ENCODE data around the gene PDK1.

The PDK1 gene

GRCh38 chr2:172597176-172597842, 41.4 kb downstream of the PDK1 start:
- DNase-seq (ENCODE audit: low read depth) = no peak

DNA sequence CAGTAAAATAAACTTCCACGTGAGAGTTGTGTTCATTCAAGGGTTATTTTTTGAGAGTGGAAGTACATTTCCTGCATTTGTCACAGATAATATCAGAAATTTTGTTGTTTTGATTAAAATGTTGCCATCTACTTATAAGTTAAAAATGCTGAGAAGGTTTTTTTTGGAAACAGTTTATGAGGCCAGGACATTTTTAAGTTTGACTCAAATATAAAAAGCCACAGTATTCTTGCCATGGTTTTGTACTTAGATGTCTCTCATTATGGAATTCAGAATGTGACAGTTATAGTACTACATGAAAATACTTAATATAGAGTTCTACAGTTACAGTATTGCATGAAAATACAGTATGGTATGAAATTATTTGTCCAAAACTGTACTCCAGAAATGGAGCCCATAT, 44.1 kb downstream of the PDK1 start:
- DNase-seq (ENCODE audit: low read depth) = no peak

DNA sequence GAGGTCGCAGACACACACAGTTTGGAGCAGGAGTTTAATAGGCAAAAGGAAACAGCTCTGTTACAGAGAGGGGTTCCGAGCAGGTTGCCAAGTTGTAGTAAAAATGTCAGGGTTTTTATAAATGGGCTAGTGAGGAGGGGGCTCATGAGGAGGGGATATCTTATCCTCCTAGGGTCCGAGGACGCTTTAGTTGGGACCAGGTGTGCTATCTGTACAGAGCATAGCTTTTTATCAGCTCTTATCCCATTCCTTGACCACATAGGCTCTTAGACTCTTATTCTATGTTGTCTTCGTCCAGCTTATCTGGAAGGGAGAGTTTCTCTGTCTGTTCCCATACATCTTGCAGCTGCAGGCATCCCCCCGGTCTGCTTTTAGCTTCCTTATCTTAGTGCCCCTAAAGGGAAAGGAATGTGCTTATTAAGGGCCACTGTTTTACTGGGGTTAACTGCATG, 44.7 kb downstream of the PDK1 start:
- no peak for DNase-seq (ENCODE audit: low read depth)

DNA sequence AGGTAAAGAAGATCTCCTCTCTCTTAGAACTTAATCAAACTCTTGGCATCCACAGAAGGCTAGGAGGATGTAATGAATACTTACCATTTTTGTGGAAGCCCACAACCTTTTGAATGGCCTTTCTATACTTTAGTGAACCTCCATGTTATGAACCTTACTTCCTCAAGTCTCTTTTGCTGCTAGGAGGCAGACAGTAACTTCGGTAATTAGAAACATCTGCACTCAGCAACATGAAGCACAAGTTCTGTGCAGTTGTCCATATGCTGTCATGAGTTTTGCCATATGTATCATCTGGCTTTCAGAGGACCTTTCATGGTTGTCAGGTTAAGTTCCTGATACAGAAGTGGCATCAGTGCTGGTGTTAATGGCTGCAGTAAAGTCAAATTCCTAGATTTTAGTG, 50.4 kb downstream of the PDK1 start:
- no peak for DNase-seq (ENCODE audit: low read depth)

GRCh38 chr2:172607379-172607928, 51.6 kb downstream of the PDK1 start:
- DNase-seq (ENCODE audit: low read depth) = no peak

DNA sequence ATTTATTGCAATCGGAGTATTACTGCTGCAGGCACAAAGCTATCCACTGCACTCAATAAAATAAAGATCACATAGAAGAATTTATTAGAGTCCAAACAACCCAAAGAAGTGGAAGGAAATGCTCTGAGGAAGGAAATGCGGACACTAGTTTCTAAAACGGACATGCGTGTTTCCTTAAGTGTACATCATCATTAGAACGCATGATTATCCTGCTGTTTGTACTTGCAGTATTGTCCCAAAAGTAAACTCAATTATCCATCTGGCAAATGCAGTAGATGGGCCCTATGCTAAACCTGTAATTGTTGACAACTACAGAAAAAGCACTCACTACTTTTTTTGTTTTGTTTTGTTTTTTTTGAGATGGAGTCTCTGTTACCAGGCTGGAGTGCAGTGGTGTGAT, 53.6 kb downstream of the PDK1 start:
- DNase-seq (ENCODE audit: low read depth) = no peak

- no peak for DNase-seq (ENCODE audit: low read depth)
Measured at GRCh38 chr2:172612051-172612450, 56.2 kb downstream of the PDK1 start.

GRCh38 chr2:172613040-172613439, 57.1 kb downstream of the PDK1 start:
- no peak for DNase-seq (ENCODE audit: low read depth)

GRCh38 chr2:172613615-172614231, 57.8 kb downstream of the PDK1 start:
- no peak for DNase-seq (ENCODE audit: low read depth)

DNA sequence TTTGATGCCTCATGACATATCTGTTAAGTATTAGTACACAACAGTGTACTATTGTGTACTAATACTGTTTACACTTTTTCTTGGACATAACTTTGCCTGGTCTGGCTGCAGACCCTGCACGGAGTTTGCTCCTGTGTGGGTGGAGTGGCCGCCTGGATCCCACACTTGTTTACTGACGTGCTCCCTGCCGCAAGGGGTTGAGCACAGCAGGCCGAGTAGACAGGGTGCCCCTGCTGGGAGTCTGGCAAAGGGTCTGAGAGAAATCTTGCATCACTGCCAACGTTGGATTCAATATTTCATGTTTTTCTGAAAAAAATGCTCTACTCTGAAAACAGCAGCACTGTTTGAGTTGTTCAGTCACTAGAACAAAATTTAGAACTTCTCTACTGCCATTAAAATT, 59.0 kb downstream of the PDK1 start:
- no peak for DNase-seq (ENCODE audit: low read depth)

- DNase-seq (ENCODE audit: low read depth) = no peak
Measured at GRCh38 chr2:172615727-172616261, 59.9 kb downstream of the PDK1 start.

DNA sequence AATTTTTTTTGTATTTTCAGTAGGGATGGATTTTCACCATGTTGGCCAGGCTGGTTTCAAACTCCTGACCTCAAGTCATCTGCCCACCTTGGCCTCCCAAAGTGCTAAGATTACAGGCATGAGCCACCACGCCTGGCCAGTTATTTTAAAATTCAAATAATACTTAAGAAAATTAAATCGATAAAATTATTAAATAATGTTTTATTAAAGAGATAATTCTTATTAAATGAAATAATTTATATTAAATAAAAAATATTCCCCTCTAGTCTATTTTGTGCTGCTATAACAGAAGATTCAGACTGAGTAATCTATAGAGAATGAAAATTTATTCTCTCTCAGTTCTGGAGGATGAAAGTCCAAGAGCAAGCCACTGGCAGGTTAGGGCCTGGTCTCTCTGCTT, 61.2 kb downstream of the PDK1 start:
- no peak for DNase-seq (ENCODE audit: low read depth)

- no peak for DNase-seq (ENCODE audit: low read depth)
Measured at GRCh38 chr2:172623249-172623965, 67.5 kb downstream of the PDK1 start.

DNA sequence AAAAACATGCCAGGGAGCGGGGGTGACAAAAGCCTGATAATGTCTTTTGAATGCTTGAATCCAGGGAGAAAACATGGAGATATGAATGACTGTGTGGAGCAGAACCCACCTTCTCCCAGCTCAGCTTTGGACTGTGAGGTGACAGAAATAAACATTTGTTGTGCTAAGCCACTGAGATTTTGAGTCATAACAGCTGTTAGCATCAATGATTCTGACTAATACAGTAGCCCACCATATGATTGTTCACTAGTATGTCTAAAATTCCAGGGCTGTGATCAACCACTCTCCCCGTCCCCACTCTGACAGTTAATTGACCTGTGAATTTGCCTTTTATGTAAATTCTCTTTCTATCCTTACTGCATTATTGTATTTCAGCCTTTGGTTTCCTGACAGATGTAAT, 69.1 kb downstream of the PDK1 start:
- no peak for DNase-seq (ENCODE audit: low read depth)

GRCh38 chr2:172627181-172627580, 71.3 kb downstream of the PDK1 start:
- DNase-seq (ENCODE audit: low read depth) = no peak

GRCh38 chr2:172628085-172628484, 72.2 kb downstream of the PDK1 start:
- DNase-seq (ENCODE audit: low read depth) = no peak

GRCh38 chr2:172629586-172629985, 73.7 kb downstream of the PDK1 start:
- no peak for DNase-seq (ENCODE audit: low read depth)

GRCh38 chr2:172630181-172630580, 74.3 kb downstream of the PDK1 start:
- no peak for DNase-seq (ENCODE audit: low read depth)

DNA sequence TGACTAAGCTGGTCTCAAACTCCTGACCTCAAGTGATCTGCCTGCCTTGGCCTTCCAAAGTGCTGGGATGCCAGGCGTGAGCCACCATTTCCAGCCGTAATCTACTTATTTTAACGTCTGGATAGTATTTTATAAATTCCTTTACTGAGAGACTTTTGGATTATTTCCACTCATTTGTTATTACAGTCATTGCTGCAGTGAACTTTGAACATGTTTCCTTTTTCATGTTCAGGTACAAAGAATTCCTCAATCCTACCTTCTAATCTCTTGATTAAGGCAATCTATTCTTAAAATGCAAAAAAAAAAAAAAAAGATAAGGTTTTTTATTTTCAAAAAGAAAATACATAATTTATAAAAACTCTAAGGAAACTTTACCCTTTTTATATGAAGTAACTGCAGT, 78.6 kb downstream of the PDK1 start:
- no peak for DNase-seq (ENCODE audit: low read depth)

DNA sequence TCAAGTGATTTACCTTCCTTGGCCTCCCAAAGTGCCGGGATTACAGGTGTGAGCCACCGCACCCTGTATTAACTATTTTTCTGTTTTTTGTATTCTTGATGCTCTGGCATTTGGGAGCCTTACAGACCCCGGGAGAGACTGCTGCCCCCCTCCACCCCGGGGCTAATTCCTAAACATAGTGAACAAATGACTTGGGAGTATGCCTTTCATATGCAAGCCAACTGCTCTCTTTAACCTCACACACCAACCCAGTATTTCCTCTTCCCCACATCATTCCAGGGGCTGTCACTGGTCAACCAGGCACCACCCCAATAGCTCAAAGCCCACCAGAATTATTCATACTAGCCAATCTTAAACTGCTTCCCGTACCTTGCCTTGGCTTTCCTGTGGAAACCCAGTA, 79.7 kb downstream of the PDK1 start:
- no peak for DNase-seq (ENCODE audit: low read depth)

DNA sequence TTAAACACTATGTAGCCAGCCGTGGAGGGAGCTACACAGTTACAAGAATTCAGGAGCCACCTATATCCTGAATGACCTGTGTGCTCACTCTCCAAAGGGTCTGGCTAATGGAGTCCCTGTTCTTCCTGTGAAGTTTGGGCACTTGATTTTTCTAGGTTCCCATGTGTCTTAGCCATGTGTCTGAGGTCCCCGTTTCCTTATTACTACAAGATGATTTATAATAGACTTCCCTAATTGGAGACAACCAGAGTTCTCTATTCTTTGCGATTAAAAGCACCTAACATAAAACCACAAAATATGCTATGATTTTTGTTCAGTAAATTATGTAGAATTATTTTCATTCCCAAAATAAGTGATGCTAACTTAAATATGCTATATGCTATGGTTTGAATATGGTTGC, 83.4 kb downstream of the PDK1 start:
- DNase-seq (ENCODE audit: low read depth) = no peak

DNA sequence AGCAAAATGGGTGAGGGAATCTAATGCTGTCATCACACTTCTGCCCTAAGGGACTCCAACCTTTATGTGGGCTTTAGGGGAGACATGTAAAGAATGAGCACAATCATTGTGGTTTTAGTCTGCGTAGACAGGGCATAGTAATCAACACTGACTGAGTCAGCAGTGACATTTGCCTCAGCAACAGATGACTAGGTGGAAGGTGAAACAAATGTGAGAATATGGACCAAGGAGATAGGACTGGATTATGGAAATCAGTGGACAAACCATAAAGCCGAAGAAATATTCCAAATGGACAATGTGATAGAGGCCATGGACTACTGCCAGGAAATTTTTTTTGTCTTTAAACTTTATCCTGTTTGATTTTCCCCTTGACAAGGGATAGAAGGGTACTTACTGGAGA, 83.9 kb downstream of the PDK1 start:
- no peak for DNase-seq (ENCODE audit: low read depth)

- no peak for DNase-seq (ENCODE audit: low read depth)
Measured at GRCh38 chr2:172640389-172640788, 84.5 kb downstream of the PDK1 start.
